Measurements from ENCODE around the gene MGLL.

Gene MGLL

DNA sequence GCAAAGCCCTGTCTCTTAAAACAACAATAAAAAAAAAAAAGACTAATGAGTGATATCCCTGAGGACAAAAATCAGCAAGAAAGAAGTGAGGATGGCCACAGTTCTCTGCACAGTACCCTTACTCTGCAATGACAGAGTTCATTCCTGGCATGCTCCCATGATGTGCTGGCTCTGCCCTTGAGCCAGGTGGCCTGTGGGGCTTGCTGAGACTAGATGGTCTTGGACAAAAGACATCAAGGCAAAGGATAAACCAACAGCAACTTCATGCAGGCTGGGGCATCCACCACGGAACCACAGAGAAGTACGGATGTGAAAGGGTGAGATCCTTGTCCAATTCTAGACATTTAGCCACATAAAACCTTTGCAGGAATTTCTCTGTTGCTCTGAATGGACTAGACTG, 12.7 kb downstream of the MGLL start:
- DNase-seq: no peak

DNA sequence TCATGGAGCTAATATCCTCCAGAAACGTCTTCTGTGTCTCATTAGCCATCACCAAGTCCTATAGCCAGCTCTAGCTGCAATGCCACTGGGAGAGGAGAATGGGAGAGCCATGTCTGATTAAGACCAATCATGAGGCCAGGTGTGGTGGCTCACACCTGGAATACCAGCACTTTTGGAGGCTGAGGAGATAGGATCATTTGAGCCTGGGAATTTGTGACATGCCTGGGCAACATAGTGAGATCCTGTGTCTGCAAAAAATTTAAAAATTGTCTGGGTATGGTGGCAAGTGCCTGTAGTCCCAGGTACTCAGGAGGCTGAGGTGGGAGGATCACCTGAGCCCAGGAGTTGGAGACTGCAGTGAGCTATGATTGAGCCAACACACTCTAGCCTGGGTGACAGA, 13.1 kb downstream of the MGLL start:
- no peak for DNase-seq

DNA sequence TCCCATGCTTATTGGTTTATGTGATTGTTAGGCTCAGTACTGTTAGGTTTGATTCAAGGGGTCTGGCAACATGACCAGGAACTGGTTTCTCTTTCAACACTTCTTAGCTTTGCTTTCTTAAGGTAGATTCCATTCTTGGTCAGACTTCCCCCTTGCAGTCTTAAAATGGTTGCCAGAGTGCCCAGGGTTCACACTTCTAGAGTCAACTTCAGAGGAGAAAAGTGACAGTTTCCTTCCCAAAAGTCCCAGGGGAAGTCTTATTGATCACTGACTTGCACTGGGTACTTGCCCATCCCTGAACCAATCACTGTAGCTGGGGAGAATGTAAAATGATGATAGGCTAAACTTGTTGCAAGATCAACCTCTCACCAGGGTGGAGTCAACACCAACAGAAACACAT, 14.1 kb downstream of the MGLL start:
- DNase-seq: no peak

DNA sequence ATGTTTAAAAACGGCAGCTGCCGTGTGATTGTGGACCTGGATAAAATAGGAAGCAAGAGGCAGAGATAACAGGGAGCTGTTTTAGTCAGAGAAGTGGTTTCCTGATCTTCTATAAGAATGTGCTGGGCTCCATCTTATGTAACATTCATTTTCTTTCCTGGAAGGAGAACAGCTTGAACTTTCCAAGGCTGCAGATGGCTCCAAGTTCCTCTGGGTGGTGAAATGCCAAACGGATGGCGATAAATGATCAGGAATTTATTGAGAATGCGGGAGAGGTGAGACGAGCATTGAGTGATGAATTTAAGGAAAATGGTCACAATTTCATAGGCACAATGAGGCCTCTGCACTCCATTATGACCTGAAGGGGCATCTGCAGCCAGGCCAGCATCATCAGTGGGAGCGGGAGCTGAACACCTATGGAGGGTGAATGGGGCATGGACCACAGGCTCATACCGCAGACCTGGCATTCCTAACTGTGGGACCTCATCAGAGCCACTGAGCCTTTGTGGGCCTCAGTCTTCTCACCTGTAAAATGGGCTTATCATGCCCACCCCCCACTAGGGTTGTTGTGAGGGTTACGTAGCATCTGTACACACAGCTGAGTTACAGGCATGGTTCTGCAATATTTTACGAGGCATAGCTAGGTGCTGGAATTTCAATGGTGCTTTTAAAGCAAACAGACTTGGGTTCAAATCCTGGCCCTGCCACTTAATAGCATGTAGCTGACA, 17.1 kb downstream of the MGLL start:
- DNase-seq: no peak

DNA sequence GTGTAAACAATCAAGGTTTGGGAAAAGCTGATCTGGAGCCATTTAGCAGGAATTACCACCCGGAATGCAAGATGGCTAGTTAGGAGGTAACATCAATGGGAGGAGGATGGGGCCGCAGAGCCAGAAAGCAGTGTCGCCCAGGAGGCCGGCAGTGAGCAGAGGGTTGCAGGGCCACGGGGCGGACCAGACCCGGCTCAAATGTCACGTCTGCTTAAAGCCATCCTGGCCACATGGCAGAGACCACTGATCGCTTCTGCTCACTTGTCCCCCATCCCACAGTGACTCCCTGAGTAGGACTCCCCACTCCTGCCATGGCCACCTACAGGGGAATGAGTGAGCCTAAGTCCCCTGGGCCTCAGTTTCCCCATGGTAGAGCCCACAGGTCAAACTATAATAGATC, 18.2 kb downstream of the MGLL start:
- DNase-seq: no peak

DNA sequence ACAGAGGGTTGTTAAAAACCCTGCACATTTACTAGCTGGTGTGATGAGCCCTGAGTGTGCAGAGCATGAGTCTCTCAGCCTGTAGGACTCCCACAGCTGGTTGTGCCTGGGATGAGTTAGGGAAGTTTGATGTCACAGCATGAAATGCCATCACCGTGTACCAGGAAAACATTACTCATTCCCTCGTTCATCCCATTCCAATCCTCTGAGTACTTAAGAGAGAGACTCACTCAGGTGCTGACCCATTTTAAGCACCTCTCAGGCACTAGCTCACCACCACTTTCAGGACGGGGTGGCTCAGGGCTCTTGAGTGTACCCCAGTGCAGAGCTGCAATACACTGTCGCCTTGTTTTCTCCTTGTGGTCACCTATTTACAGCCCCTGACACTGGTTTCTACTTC, 18.7 kb downstream of the MGLL start:
- DNase-seq: no peak

DNA sequence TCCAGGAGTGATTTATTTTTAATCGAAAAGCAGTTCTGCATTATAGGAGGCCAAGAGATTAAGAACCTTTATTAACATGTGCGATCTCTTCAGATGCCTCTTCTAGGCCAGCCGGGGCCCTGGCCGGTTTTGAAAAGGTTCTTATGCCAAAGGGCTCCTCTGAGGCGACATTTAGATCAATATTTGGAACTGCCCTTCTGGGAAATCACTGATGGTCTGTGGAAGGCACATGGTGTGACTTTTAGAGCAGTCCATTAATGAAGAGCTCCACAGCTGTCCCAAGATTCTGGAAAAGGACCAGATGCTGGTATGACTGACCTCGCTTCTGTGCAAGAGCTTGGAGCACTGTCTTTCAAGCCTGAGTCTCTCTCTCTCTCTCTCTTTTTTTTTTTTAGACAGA, 19.7 kb downstream of the MGLL start:
- no peak for DNase-seq

DNA sequence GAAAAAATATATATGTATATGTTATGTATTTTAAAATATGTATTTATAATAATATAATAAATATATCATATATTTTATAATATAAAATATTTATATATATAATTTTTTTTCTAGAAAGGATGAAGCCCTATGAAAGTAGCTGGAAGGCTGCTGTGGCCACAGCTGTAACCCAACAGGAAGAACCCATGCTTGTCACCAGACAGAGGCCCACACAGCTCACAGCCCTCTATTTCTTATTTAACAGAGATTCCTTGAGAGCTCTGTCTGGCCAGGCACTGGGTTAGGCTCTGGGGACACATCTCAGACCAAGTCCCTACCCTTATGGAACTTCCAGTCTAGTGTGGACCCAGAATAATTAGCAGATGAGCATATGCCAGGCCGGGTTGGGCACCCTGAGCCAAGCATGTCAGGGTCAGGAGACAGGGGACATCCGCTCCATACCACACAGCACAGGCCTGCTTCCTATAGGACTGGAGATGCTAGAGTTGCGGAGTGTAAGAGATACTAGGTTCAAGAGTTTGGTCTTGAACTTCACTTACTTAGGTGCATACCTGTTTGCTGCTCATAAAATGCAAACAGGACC, 20.5 kb downstream of the MGLL start:
- DNase-seq: no peak

DNA sequence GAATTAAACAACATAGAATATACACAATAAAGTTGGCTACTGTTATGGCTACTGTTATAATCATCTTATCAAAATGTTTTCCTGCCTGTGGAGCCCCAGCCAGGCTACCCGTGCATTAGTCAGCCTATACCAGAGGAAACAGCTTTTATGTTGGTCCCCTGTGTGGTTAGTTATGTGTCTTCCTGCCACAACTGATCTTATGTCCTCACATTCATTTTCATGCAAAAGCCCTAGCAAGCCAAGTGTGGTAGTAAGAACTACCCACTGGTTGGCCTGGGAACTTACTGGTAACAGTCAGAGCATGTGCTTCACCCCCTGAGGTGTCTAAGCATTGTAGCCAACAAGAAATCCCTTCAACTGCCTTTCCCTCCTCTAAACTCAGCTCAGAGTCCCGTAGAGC, 21.8 kb downstream of the MGLL start:
- no peak for DNase-seq

DNA sequence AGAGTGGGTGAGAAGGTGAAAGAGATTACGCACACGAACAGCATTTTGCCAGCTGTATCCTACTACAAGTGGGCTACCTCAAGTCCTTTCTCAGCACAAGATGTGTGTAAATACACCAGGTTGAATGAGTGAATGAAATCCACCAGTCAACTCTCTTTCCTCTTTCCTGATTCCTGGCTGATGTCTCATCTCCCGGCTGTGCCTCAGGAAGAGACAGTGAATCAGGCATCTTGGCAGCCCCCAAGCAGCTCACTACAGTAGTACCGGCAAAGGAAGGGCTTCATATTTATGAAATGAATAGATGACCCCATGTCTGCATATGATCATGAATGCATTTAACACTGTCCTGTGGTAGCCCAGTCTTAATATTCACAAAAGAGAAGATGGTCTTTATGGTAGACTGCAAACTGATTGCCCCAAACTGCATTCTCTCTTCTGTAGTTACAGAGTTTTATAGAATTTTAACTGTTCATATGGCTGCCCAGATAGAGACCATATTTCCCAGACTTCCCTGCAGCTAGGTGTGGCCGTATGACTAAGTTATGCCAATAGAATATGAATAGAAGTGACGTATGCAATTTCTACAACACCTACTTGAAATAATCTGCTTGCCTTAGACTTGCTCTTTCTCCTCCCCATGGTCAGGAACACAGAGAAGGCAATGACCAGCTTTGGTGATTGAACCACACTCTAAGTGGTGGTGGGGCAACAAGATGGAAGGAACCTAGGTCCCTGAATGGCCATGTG, 22.7 kb downstream of the MGLL start:
- DNase-seq: no peak

DNA sequence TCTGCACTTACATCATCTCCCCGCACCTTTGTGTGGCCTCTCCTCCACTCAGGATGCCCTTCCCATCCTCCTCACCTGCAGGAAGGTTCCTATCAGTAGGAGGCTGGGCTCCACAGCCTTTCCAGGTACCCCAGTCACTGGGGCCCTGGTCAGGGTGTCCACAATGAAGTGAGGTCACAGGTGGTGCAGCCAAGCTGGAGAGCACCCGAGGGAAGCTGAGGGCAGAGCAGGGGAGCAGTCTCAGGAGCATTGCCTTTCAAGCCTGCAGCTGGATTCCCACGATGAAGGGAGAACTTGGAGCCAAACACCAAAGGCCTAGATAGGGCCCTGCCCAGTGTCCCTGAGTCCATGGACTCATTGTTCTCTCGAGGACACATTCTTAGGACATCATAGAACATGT, 23.6 kb downstream of the MGLL start:
- no peak for DNase-seq

DNA sequence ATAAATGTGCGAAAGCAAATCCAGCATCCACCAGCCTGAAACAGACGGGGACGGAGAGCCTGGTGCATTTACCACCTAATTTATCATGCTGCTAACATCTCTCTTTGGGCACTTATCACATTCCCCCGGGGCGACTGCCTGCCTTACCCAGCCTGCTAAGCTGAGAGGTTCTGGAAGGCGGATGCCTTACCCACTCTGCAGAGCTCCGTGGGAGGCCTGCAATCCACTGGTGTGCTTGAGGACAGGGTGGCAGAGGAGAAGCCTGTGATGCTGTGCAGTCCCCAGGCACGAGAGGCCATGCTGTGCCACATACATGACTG, 25.5 kb downstream of the MGLL start:
- DNase-seq: no peak

DNA sequence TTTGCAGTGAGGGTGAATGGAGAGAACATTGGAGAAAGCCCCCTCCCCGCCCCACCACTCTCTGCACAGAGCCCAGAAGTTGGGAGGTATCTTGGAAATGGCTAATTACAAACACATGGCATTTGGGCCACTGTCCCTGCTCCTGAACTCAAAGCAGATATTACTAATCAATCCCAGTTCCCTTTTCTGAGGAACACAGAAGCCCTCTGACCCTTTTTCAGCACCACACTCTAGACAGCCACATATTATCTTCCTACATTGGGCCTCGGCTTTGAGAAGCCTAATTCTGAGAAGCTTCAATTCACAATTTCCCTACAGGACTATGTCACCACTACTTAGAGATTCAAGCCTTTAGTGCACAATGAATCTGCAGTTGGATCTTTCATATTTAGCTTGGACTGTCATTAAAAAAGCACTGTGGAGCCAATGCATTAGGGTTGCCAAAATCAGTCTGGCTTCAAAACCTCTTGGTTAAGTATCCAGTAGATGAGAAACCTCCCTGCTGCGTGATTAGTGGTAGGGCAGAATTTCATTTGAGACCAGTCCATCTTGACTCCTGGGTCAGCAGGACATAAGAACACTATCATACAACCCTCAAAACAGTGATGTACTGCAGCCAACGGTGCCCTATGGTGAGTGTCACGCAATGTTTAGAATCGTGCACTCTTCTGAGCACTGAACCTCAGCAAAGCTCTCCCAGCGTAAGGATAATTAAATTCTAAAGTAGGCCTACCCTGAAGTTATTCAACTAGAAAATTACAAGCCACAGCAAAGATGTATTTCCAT, 26.1 kb downstream of the MGLL start:
- DNase-seq: no peak

DNA sequence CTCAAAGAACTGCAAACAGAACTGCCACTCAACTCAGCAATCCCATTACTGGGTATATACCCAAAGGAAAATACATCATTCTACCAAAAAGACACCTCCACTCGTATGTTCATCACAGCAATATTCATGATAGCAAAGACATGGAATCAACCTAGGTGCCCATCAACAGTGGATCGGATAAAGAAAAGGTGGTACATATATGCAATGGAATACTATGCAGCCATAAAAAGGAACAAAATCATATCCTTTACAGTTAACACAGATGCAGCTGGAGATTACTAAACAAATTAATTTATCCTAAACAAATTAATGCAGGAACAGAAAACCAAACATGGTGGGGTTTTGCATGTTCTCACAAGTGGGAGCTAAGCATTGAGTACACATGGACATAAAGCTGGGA, 27.3 kb downstream of the MGLL start:
- DNase-seq: no peak

DNA sequence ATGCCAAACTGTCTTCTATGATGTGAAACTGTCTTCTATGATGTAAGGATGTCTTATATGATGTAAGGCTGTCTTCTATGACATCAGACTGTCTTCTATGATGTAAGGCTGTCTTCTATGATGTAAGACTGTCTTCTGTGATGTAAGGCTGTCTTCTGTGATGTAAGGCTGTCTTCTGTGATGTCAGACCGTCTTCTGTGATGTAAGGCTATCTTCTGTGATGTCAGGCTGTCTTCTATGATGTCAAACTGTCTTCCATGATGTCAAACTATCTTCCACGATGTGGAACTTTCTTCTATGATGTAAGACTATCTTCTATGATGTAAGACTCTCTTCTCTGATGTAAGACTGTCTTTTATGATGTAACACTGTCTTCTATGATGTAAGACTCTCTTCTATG, 27.9 kb downstream of the MGLL start:
- no peak for DNase-seq

DNA sequence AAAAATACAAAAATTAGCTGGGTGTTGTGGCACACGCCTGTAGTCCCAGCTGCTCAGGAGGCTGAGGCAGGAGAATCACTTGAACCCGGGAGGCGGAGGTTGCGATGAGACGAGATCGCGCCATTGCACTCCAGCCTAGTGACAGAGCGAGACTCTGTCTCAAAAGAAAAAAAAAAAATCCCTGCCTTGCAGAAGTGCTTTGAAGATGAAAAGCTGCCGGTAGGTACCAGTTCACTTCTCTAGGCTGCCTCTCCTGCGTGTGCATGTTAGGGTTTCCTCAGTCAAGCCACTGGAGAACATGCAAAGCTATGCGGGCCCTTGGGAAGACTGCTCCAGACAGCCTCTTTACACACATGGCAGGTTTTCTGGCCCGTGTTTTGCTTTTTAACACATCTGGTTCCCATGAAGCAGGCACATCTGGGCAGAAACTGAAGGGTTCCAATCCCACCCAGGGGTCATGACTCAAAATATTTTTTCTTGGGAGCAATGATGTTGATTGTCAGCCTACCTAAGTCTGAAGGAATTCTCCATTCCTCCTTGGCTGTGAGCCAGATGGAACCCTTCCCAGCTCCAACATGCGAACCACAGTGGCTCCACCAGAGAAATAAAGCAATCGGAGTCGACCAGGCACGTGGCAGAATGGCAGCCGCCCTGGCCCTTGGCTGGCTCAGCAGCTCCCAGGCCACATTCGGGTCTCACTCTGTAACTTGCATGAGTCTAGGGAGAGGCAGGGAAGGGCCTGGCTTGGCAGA, 29.6 kb downstream of the MGLL start:
- no peak for DNase-seq

DNA sequence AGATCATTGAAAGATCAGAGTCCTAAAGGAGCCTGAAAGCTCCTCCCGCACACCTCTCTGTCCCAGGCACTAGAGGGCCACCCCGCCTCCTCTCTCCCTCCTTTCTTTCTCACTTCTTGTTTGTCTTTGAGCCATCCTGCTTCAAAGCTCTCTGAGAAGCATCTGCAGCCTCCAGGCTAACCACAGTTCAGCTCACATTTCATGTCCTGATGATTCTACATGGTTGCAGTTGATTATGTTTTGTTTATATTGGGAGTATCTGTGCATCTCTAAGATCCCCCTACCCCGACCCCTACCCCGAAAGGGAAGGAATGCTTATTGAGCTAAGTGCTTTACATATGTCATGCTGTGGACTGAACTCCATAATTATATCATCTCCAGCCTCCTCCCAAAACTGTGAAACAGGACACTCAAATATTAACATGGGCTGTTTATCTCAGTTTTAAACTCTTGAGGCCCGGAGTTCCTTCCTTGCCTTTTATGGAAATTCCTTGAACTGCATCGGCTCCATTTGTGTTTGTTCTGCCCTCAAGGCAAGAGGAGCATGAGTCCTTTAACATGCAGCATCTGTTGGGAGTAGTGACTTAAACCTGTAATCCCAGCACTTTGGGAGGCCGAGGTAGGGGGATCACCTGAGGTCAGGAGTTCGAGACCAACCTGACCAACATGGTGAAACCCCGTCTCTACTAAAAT, 30.9 kb downstream of the MGLL start:
- DNase-seq: no peak

DNA sequence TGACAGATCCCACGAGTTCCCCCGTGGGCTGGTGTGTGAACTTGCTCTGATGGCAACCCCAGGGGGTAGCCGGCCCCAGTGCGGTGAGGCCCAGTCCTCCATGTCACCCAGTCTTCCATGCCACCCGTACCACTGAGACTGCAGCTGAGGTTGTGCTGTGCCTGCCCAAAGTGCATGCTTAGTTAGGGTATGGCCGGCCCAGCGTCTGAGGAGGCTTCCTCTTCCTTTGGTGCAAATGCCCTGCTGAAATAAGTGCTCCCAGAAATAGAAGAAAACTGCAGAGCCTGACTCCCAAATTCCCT, 31.5 kb downstream of the MGLL start:
- no peak for DNase-seq

DNA sequence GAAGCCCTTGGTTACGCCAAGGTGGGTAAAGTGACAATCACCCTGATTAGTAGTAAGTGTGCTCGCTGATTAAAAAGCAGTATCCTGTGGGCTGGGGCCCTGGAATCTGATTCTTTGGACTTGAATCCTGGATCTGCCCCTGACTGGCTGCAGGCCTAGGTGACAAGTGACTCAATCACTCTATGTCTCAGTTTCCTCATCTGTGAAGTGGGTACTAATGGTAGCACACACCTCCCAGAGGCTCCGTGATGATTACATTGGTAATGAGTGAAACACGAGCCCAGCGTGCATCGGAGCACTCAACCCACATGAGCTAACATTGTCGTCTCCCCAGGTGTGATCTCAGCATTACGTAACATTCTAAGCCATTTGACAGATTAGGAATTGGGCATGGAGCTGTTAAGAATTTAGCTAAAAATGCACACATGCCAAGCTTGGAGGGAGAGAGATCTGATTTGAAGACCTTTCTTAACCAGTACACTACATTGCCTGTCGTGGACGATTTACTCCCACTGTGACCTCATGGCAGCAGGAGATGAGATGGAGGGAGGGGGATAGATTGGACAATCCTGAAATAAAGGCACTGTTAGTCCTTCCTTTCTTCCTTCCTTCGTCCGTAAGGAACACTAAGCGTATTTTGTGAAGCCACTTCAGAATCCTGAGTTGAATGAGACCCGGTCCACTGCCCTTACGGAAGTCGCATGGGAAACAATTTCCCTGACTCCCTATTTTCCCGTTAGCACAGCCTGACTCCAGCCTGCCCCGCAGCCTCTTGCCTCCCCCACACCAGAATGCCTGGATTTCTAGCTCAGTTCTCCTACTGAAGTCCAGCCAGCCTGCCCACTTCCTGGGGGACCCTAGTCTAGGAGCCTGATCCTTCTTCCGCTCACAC, 32.1 kb downstream of the MGLL start:
- DNase-seq: no peak

DNA sequence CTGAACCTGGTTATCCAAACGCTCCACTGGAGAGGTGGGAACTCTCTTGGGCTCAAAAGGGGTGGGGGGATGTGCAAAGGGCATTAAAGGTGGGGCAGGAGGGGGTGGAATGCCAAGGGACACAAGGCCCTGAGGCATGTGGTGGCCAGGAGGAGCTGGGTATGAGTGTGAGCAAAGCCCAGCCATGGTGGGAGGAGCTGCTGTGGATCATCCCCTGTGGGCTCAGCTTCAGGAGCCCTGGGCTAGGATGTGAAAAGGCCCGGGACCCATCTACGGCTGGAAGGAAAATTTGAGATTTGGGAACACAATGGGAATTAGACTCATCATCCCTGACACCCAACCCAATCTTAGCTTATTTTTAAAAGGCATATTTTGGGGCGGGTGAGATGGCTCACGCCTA, 33.3 kb downstream of the MGLL start:
- no peak for DNase-seq

DNA sequence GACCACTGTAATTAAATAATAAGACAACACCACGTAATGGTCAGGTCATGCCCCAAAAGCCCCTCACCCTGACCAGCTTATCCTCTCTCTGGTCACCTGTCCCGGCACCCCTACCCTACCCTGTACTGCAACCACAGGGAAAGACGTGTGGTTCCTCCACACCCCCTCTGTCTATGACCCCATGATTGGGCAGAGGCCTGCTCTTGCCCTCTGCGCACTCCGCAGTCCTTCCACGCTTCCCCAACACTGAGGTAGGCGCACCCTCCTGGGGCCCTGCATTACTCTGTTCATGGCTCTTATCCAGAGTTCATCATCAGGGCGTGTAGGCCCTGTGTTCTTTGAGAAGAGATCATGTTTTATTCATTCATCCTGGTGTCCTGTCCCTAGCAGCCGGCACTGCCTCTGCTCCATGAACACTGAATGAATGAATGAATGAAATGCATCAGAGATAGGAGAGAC, 33.8 kb downstream of the MGLL start:
- DNase-seq: no peak
